ENCODE measurements around the gene TMEM129. TPM values are rescaled to one million over a fixed set of nuclear protein-coding genes. Genes with fewer than 3 reads are reported as not detected.
"Not testable (repeated sequence)": the region's sequence is repeated elsewhere in the genome, so short reads cannot be mapped to it uniquely, and the experiment has no call there.

The TMEM129 gene
- total and polyA plus RNA-seq, 9 donors, result 5.6 to 43.2 (median 40.3) TPM

DNA sequence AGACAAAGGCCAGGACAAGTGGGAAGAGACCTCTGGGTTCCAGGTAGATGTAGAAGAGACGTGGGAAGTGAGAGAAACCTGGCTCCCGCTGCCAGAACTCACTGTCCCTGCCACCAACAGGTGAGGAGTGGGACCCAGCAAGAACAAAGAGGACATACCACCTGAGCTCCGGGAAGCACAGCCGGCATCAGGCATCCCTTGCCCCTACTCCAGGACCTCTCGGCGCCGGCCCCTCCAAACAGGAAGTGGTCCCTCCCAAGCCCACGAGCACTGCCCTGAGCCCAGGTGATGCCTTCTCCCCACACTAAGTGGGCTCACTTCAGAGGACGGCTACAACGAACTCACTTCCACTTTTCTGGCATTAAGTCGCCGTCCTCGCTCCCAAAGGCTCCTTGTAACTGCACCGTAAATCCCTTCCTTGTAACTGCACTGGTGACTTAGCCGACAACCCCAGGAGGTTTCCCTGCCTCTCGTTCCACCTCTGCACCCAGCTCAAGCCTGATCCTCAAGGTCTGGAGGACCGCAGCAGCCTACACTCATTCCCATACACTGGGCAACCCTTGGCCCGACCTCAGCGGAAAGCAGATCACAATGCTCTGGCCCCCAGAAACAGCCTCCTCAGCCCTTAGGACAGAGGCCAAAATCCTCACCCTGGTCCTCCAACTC lies 45.9 kb downstream of the TMEM129 start:
- H3K9me3 ChIP-seq, result no peaks in the 10 kb centered on the region
- intact Hi-C loops (cut with DNase I), result no loop called here
- no peaks in the 10 kb centered on the region for H3K36me3 ChIP-seq
- TF ChIP-seq POLR2A (IDR thresholded peaks at IDR 0.05), result no peak
- no peak for TF ChIP-seq EP300 (IDR thresholded peaks at IDR 0.05)
- TF ChIP-seq, protein P1, sequence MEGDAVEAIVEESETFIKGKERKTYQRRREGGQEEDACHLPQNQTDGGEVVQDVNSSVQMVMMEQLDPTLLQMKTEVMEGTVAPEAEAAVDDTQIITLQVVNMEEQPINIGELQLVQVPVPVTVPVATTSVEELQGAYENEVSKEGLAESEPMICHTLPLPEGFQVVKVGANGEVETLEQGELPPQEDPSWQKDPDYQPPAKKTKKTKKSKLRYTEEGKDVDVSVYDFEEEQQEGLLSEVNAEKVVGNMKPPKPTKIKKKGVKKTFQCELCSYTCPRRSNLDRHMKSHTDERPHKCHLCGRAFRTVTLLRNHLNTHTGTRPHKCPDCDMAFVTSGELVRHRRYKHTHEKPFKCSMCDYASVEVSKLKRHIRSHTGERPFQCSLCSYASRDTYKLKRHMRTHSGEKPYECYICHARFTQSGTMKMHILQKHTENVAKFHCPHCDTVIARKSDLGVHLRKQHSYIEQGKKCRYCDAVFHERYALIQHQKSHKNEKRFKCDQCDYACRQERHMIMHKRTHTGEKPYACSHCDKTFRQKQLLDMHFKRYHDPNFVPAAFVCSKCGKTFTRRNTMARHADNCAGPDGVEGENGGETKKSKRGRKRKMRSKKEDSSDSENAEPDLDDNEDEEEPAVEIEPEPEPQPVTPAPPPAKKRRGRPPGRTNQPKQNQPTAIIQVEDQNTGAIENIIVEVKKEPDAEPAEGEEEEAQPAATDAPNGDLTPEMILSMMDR (IDR thresholded peaks at IDR 0.05), result no peak
- H3K4me1 ChIP-seq (ENCODE audit: insufficient read depth), result no peaks in the 10 kb centered on the region
- H3K4me3 ChIP-seq, result no peak overlapping the region
- H3K27ac ChIP-seq, result no peak overlapping the region
- 77 to 84% (median 80%) methylated on average over 19 of the region's 19 CpGs for WGBS, 3 donors
- DNase-seq, result no peak
- no peaks in the 10 kb centered on the region for H3K27me3 ChIP-seq

GRCh38 chr4:1674682-1675081 lies 46.4 kb downstream of the TMEM129 start:
- Histone ChIP-seq H3K27ac (no peak overlapping the region), H3K9me3 (no peaks in the 10 kb centered on the region), H3K4me1 (ENCODE audit: insufficient read depth) (no peaks in the 10 kb centered on the region), H3K36me3 (no peaks in the 10 kb centered on the region), H3K4me3 (no peak overlapping the region), H3K27me3 (no peaks in the 10 kb centered on the region)
- no peak for DNase-seq
- TF ChIP-seq POLR2A (IDR thresholded peaks at IDR 0.05) (no peak), EP300 (IDR thresholded peaks at IDR 0.05) (no peak)
- TF ChIP-seq, protein P1 (IDR thresholded peaks at IDR 0.05), result no peak
- intact Hi-C loops (cut with DNase I), result no loop called here
- 65 to 81% (median 65%) methylated on average over 9 of the region's 9 CpGs for WGBS, 3 donors

- TF ChIP-seq EP300 (IDR thresholded peaks at IDR 0.05) (no peak), POLR2A (IDR thresholded peaks at IDR 0.05) (no peak)
- TF ChIP-seq, protein P1 (IDR thresholded peaks at IDR 0.05), result no peak
- H3K36me3 ChIP-seq, result no peaks in the 10 kb centered on the region
- H3K4me3 ChIP-seq, result no peak overlapping the region
- H3K27me3 ChIP-seq, result no peaks in the 10 kb centered on the region
- DNase-seq, result no peak
- H3K27ac ChIP-seq, result no peak overlapping the region
- intact Hi-C loops (cut with DNase I), result no loop called here
- H3K4me1 ChIP-seq (ENCODE audit: insufficient read depth), result peaks cover 4% of the 10 kb centered on the region
- no peaks in the 10 kb centered on the region for H3K9me3 ChIP-seq
- WGBS, 3 donors, result 84 to 87% (median 86%) methylated on average over 20 of the region's 20 CpGs
Measured at GRCh38 chr4:1673671-1674070, 47.5 kb downstream of the TMEM129 start.

DNA sequence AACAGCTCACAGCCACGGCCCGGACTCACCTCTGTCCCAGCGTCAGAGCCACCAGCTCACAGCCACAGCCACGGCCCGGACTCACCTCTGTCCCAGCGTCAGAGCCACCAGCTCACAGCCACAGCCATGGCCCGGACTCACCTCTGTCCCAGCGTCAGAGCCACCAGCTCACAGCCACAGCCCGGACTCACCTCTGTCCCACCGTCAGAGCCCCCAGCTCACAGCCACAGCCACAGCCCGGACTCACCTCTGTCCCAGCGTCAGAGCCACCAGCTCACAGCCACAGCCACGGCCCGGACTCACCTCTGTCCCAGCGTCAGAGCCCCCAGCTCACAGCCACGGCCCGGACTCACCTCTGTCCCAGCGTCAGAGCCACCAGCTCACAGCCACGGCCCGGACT lies 50.1 kb downstream of the TMEM129 start:
- DNase-seq; H3K9me3 ChIP-seq; H3K27ac ChIP-seq; H3K27me3 ChIP-seq; intact Hi-C loops (cut with DNase I); H3K4me1 ChIP-seq (ENCODE audit: insufficient read depth); H3K36me3 ChIP-seq; H3K4me3 ChIP-seq: not testable (repeated sequence)
- WGBS, 3 donors, result 92 to 94% (median 93%) methylated on average over 18 to 20 of the region's 20 CpGs

GRCh38 chr4:1670279-1670678 lies 50.8 kb downstream of the TMEM129 start:
- no peaks in the 10 kb centered on the region for H3K27me3 ChIP-seq

More at GRCh38 chr4:1670279-1670678, 50.8 kb downstream of the TMEM129 start:
- no peak for DNase-seq
- intact Hi-C loops (cut with DNase I), result no loop called here
- Histone ChIP-seq H3K9me3 (no peaks in the 10 kb centered on the region), H3K4me3 (no peak overlapping the region), H3K36me3 (no peaks in the 10 kb centered on the region), H3K27ac (no peak overlapping the region), H3K4me1 (ENCODE audit: insufficient read depth) (peaks cover 8% of the 10 kb centered on the region)
- 91 to 94% (median 94%) methylated on average over 11 of the region's 11 CpGs for WGBS, 3 donors
- TF ChIP-seq EP300 (IDR thresholded peaks at IDR 0.05) (no peak), POLR2A (IDR thresholded peaks at IDR 0.05) (no peak)
- TF ChIP-seq, protein P1 (IDR thresholded peaks at IDR 0.05), result no peak

Measured in ovary (tissue), 9 donors.